ENCODE data around the gene ZNF607.

The ZNF607 gene

DNA sequence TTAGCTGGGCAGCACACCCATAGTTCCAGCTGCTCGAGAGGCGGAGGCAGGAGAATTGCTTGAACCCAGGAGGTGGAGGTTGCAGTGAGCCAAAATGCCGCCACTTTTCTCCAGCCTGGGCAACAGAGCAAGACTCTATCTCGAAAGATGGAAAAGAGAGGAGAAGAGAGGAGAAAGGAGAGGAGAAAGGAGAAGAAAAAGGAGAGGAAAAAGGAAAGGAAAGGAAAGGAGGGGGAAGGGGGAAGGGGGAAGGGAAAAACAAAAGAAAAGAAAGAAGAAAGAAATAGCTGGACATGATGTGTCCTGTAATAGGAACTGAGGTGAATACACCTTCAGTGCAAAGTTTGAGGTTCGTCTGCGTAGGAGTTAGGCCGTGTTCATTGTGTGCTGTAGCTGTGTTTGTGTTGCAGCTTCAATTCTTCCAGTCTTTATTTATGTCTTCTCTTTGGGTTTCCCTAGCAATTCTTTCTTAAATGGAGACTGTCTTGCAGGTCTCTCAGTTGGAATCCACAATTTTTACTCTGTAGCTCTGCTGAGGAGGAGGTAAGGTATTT is 13.4 kb downstream of the ZNF607 start:
- TF ChIP-seq, protein P1, sequence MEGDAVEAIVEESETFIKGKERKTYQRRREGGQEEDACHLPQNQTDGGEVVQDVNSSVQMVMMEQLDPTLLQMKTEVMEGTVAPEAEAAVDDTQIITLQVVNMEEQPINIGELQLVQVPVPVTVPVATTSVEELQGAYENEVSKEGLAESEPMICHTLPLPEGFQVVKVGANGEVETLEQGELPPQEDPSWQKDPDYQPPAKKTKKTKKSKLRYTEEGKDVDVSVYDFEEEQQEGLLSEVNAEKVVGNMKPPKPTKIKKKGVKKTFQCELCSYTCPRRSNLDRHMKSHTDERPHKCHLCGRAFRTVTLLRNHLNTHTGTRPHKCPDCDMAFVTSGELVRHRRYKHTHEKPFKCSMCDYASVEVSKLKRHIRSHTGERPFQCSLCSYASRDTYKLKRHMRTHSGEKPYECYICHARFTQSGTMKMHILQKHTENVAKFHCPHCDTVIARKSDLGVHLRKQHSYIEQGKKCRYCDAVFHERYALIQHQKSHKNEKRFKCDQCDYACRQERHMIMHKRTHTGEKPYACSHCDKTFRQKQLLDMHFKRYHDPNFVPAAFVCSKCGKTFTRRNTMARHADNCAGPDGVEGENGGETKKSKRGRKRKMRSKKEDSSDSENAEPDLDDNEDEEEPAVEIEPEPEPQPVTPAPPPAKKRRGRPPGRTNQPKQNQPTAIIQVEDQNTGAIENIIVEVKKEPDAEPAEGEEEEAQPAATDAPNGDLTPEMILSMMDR (conservative IDR thresholded peaks at IDR 0.05): no peak
- no peak overlapping the region for H3K27ac ChIP-seq

- TF ChIP-seq, protein P1 (conservative IDR thresholded peaks at IDR 0.05): no peak
- H3K27ac ChIP-seq: no peak overlapping the region
Observed at GRCh38 chr19:37699057-37699456, 20.5 kb downstream of the ZNF607 start.

DNA sequence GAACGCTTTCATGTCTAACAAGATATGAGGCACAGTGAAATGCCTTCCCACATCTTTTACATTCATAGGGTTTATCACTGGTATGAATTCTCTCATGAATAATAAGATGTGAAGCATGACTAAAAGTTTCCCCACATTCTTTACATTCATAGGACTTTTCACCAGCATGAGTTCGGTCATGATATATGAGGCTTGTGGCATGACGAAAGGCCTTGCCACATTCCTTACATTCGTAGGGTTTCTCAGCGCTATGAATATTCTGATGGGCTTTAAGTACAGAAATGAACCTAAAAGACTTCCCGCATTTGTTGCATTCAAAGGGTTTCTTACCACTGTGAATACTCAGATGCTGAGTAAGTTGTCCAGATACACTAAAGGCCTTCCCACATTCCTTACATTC is 21.3 kb downstream of the ZNF607 start:
- TF ChIP-seq, protein P1 (conservative IDR thresholded peaks at IDR 0.05): no peak
- H3K27ac ChIP-seq: no peak overlapping the region

- TF ChIP-seq, protein P1 (conservative IDR thresholded peaks at IDR 0.05): no peak
- H3K27ac ChIP-seq: no peak overlapping the region
Observed at GRCh38 chr19:37695144-37695899, 24.2 kb downstream of the ZNF607 start.

DNA sequence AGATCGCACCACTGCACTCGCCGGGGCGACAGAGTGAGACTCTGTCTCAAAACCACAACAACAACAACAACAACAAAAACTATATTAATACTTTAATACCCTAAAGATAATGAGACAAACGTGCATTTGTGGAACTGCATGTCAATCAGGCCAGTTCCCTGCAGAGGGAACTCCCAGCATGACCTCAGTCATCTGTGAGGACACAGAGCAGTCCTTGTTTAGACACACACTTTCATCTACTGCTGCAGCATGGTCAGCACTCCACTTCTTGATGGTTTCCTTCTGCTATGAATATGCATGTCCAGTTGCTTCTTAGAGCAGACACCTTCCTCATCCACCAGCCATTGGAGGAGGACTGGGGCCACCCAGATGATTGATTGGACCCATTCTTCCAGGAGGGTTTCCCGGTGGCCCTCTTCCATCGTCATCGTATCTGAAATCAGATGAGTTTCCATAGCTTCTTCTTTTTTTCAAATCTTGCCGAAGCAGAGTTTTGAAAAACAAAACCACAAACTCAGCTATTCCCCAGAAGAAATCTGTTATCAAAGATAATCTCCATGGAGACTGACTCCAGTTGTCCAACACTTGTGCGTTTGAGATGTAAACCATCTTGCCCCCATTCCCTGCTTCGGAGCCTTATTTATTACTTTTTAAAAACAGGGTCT is 26.5 kb downstream of the ZNF607 start:
- TF ChIP-seq, protein P1 (conservative IDR thresholded peaks at IDR 0.05): no peak
- peak overlapping the region; percentile 71 for H3K27ac ChIP-seq

DNA sequence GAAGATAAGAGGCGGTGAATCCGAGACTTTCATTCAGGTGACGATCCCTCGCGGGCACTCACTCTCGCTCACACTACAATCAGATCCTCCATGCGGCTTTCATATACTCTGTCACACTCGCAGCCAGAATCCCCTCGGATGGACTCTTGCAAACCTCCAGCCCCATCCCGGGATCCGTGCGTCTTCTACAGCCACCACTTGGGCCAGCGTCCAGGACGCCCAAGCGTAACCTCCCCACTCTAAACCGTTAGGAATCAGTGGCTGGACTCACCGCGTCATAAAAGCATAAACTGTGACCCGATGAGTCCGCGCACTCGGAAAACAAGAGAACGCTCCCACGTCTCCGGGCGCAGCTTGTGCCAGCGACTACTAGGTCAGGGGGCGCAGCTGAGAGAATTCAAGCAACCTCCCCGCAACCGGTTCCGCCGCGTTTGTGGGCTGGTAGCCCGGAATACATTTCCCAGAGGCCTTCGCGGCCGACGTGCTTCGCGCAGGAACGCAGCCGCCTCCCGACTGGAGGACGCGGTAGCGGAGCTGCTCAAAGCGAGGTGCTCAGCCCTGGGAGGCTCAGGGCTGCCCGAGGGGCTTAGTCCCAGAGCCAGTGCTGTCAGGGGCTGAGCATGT is 27.6 kb downstream of the ZNF607 start:
- H3K27ac ChIP-seq: peak overlapping the region; percentile 71
- TF ChIP-seq, protein P1 (conservative IDR thresholded peaks at IDR 0.05): 0 out of 2 replicates have a peak, but pooled peaks have one; percentile 14

GRCh38 chr19:37683520-37683919 is 36.0 kb downstream of the ZNF607 start:
- H3K27ac ChIP-seq: no peak overlapping the region
- TF ChIP-seq, protein P1 (conservative IDR thresholded peaks at IDR 0.05): no peak

All from VCaP (cell line).